Measurements from ENCODE around the gene ABCD4.
"Not testable (repeated sequence)": the region's sequence is repeated elsewhere in the genome, so short reads cannot be mapped to it uniquely, and the experiment has no call there.

The ABCD4 gene

DNA sequence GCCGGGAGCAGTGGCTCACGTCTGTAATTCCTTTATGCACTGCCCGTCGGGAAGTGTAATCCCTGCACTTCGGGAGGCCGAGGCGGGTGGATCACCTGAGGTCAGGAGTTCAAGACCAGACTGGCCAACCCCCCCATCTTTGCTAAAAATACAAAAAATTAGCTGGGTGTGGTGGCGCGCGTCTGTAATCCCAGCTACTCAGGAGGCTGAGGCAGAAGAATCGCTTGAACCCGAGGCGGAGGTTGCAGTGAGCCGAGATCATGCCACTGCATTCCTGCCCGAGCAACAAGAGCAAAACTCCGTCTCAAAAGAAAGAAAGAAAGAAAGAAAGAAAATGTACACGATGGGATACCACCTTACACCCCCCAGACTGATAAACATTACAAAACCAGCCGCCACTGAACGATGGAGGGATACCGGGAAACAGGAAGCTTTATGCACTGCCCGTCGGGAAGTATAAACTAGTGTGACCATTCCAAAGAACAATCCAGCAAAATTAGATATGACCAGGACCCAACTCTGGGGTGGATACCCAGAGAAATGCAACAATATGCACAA lies 1.1 kb downstream of the ABCD4 start:
- no peak for DNase-seq

DNA sequence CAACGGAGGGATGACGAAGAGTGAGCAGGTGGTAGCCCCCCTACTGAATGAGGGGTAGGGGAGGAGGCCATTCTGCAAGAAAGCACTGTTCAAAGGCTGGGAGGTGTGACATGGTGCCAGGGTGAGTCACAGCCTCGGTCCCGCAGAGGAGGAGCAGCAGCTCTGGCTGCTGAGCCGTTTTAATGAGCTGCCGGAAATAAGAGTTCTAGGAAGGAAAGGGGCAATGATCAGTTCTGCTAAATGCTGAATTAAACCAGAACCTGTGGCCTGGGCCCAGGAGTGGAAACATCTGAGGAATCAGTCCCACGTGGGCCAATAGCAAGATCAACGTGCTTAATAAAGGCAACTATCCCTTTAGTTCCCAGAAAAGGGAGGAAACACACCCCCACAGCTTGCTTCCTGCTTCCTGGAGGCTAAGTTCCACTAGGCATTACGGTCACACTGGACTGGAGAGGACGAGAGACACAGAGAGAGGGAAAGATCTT lies 3.6 kb downstream of the ABCD4 start:
- no peak for DNase-seq

DNA sequence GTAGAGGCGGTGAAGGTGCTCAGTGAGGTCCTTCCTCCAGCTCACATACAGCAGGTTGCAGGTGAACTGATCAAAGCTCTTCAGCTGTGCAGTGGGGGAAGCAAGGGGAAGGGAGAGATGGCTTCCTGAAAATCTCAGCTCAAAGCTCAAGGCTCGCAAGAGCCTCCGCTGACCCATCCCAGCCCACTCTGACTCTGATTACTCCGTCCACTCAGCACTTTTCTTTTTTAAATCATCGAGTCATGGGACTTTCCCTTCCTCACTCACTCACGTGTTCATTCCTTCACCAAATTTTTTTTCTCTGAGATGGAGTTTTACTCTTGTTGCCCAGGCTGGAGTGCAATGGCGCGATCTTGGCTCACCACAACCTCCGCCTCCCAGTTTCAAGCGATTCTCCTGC lies 4.7 kb downstream of the ABCD4 start:
- DNase-seq: no peak

DNA sequence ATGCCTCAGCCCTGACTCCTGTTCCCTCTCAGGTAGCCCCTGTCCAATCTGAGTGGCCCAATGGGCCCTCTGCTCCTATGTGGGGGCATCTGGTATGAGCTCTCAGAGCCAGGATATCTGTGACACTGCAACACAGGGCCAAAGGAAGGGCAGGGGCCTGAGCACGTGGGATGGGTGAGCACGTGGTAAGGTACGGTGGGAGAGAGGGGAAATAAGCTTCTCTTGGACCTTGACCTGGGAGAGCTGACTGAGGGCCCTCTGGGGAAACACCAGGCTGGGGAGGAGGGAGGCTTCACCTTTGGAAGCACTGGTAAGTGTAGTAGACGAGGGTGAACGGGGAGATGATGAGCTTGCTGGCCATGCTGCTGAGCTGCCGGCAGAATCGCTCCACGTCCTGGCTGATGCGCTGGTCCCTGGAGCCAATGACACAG lies 6.7 kb downstream of the ABCD4 start:
- no peak for DNase-seq

DNA sequence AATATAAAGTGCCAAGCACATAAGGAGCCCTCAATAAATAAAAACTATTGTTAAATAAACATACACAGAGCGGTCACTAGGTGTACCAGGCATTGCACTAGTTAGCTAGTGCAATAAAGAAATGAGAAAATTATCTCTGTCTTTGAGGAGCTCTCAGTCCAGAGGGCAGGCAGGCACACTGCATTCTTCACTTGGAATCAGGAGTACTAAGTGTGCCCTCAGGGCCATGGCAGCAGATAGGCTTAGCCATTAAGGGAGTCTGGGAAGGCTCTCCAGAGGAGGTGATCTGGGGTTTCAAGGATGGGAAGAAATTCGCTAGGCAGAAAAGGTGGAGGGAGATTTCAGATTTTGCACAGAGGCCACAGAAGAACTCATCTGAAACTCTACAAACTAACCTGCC lies 9.1 kb downstream of the ABCD4 start:
- DNase-seq: no peak

DNA sequence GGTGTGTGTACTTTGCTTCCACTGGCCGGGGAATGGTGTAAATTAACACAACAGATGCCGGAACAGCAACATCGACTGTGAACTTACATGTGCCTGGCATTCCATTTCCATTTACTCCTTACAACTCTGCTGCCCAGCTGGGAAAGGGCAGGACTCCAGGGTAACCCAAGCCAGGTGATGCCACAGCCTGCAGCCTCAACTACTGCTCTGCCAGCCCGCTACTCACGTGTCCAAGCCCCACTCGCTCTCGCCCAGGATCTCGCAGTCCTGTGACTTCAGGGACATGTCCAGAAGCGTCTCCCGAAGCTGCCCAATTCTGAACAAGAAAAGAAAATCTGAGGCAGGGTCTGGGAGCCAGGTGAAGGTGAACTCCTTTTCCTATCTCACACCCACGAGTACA lies 10.7 kb downstream of the ABCD4 start:
- no peak for DNase-seq

DNA sequence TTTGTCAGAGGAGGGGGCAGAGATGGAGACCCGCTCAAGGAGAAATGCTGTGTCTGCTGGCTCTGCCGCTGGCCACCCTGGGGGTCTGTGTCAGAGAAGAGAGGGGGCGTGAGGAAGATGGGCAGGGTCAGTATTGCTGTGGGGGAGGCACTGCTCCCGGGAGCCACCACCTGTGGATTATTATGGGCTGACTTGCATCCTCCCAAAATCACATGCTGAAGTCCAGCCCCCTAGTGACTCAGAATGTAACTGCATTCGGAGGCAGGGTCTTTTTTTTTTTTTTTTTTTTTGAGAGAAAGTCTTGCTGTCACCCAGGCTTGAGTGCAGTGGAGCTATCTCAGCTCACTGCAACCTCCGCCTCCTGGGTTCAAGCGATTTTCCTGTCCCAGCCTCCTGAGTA lies 12.3 kb downstream of the ABCD4 start:
- peak; percentile 31 for DNase-seq

DNA sequence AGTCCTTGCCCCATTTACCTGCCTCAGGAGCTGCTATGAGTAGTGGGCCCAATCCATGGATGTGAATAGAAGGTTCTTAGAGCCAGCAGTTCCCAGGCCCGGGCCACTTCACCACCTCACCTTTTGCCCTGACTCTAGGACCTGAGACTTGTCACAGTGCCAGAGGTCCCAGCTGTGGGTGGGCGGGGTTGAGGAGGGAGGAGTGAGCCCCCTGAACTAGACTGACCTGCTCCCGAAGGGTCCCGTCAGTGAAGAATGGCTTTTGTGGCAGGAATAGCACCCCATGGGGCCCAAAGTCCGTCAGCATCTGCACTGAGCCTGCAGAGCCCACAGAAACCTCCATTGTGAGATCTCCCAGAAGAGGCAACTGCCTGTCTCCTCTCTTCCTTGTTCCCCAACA lies 12.9 kb downstream of the ABCD4 start:
- no peak for DNase-seq

DNA sequence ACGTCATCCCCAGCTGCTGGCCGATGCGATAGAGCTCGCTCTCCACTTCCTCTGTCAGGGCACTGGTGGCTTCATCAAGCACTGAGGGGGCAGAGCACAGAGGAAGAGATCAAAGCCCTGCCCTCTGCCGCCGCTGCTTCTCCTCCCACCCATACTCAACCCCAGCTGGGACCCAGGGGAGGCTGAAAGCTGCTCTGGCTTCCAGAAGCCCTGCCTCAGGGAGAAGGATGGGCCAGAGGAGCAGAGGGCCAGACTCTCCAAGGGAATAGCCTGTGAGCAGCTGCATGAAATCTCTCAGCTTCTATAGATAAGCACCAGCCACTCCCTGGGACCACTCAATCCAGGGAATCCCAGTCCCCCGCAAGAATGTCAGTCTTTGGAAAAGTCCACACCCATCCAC lies 16.0 kb downstream of the ABCD4 start:
- DNase-seq: no peak

DNA sequence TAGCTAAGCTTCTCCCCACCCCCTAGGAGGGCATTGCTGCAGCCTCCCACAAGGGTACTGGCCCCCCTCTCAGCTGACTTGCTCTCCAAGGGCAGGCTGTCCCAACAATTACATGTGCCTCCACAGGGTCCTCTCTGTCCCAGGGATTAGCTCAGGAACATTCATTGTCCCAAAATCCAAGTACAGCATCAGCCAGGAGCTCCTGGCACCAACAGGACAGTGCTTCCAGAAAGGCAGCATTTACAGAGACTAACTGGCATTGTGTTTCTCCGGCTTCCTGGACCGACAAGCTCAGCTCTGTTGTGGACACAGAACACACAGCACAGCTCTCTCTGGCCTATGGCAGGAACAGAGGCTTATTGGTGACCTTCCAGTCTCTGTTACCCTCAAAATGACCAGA lies 21.7 kb downstream of the ABCD4 start:
- no peak for DNase-seq

DNA sequence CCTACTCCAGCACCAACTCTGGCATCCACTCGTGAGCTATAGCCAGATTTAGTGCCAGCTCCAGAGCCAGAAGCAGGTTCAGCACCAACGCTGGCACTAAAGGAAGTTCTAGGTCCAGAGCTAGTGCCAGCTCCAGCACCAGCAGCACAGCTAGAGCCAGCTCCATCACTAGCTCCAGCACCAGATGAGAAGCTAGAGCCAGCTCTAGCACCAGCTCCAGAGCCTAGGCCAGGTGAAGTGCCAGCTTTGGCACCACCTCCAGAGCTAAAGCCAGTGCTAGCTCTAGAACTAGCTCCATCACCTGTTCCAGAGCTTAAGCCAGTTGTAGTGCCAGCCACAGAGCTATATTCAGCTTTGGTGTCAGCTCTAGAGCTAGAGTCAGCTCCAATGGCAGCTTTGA lies 24.7 kb downstream of the ABCD4 start:
- no peak for DNase-seq

DNA sequence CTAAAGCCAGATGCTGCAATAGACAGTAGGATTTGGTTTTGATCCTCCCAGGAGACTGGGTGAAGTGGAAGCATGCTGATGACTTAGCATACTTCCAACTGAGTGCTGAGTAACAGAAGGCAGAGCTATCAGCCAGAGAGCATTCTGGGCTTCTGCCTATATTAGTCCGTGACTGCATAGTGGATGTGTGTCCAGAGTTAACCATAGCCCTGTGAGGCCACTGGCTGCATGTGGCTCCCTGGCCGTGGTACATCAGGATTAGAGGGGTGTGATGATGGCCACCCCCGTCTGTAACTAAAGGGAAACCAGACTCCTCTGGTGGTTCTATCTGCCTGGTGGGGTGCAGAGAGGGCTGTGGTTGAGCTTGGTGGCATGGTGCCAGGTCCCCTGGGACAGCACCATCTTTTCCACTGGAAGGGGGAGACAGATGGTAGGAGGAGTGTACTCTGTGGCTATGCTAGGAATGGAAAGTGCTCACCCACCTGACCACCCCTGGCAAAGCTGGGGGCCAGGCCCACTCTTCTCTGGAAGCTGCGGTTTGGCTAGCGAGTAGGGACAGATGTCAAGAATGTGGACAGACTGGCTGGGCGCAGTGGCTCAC lies 27.4 kb downstream of the ABCD4 start:
- no peak for DNase-seq

DNA sequence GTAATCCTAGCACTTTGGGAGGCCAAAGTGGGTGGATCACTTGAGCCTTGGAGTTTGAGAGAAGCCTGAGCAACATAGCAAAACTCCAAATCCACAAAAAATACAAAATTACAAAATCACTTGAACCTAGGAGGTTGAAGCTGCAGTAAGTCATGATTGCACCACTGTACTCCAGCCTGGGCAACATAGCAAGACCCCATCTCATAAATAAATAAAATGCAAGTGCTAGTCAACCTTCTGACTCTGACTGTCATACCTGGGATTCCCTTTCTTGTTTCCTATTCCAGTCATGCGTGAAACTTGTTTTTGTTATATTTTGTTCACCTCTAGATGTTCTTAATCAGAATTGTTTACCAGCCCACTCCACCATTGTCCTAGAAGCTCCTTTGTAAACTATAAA lies 31.4 kb downstream of the ABCD4 start:
- DNase-seq: no peak

DNA sequence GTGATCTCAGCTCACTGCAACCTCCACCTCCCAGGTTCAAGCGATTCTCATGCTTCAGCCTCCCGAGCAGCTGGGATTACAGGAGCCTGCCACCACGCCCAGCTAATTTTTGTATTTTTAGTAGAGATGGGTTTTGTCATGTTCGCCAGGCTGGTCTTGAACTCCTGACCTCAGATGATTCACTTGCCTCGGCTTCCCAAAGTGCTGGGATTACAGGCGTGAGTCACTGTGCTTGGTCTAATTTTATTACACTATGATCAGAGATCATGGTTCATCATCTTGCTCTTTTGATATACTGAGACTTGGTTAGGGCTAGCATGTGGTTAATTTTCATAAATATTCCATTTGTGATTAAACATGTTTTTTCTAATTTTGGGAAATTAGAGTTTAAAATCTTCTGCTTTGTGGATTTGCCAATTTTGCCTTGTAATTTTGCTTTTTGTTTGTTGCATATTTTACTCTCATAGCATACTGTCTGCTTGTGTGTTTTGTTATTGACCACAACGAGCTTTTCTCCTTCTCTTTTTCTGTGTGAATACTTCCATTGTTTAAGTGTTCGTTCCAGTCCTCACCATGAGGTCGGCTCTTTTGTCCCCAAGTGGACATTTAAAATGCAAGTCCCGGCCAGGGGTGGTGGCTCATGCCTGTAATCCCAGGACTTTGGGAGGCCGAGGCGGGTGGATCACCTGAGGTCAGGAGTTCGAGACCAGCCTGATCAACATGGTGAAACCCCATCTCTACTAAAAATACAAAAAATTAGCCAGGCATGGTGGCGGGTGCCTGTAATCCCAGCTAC lies 32.2 kb downstream of the ABCD4 start:
- DNase-seq: not testable (repeated sequence)

DNA sequence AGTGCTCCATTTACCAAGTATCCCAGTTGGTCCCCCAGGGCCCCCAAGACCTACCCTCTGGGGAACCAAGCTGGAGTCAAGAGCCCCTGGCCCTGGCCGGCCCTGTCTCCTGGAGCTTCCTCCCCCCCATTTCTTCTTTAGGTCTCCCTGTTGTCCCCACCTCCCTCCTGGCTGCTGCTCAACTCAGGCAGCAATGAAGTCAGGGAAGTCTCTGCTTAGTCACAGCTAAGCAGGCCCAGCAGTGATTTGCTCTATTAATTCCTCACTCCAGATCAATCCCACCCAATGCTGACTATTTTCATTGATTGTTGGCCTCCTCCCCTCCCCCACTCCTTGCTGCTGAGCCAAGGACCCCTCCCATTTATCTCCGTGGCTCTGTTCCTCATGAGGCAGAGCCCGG lies 35.1 kb downstream of the ABCD4 start:
- no peak for DNase-seq

DNA sequence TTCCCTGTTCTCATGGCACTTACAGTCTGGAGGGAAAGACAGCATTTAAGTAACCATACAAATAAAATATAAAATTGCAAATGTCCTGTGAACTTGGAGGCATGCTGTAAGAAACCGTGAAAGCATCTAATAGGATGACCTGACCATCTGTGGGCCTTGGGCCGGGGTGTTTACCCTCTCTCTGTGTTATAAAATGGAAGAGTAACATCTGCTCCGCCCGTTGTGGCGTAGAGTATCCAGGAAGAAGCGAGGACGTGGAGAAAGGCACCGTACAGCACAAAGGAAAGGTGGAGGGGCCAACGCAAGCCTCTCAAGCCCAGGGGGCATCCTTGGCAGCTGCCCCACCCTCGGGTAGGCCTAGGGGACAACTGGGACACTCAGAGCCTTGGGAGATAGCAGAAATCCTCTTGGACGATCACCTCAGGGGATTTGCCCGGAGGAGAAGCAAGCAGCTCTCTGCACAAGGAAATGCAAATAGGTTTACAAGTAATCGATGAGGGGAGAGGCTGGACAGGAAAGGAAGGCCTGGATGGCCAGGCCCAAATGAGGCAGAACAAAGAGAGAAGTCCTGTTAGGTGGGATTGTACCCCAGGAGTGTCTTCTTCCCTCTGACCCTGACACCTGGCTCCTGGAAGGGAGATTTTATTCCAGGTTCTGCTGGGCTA lies 37.3 kb downstream of the ABCD4 start:
- DNase-seq: no peak

DNA sequence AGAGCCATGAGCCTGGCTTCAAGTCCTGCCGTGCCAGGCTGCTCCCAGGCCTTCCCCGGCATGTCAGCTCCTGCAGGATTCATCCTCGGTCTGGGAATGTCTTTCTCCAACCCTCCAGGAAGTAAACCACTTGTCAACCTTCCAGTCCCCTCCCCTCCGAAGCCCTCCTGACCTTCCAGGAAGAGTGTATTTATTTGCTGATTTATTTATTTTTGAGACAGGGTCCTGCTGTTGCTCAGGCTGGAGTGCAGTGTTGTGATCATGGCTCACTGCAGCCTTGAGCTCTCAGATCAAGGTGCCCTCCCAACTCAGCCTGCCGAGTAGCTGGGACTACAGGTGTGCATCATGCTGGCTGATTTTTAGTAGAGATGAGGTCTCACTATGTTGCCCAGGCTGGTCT lies 38.8 kb downstream of the ABCD4 start:
- DNase-seq: no peak

DNA sequence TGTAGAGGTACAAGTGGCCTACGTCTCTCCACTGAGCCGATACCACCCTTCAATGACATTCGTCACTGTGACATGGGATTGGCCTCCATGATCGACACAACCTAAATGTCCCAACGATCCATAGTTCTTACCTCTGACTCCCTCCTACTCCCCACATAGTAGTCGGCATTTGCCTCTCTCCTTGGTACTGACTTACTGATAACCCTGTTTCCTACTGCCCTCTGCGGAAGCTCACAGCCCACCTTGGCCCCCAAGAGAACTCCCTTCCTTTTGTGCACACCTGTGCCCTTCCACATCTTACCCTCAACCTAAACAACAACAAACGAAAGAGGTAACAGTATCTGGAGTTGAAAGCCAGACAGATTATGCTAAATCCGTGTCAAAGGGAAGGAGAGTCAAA lies 39.6 kb downstream of the ABCD4 start:
- DNase-seq: no peak

DNA sequence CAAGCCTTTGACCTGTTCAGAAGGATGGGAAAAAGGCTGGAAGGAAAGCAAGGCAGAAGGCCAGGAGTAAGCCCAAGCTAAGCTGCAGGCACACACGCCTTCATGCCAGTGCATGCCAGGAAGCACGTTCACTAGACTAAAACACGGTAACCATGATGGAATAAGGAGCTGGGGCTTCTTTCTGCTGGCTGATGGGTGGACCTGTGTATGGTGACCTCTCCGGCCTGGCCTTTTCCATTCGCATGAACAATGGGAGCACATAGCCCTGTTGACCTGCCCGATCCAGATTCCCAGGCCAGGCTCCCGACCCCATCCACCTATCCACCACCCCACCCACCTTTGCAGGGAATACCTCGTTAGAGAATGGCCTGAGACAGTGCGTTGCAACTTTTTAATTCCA lies 40.7 kb downstream of the ABCD4 start:
- DNase-seq: no peak

DNA sequence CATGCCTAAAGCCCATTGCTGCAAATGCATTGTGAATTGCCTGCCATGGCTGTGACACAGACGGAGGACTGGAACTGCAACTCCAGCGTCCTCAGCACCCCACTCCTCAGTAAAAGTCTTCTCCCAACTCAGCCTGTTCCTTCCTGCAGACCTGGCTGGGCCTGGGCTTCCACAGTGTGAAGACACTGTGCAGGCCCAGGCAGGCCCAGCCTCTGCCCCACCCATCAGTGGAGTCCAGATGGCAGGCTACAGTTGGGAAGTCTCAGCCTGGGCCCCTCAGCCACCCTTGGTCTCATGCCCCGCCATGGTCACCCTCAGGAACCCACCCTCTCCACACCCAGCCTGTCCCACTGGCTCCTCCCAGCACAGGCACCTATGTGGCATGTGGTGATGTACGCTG lies 41.4 kb downstream of the ABCD4 start:
- no peak for DNase-seq

DNA sequence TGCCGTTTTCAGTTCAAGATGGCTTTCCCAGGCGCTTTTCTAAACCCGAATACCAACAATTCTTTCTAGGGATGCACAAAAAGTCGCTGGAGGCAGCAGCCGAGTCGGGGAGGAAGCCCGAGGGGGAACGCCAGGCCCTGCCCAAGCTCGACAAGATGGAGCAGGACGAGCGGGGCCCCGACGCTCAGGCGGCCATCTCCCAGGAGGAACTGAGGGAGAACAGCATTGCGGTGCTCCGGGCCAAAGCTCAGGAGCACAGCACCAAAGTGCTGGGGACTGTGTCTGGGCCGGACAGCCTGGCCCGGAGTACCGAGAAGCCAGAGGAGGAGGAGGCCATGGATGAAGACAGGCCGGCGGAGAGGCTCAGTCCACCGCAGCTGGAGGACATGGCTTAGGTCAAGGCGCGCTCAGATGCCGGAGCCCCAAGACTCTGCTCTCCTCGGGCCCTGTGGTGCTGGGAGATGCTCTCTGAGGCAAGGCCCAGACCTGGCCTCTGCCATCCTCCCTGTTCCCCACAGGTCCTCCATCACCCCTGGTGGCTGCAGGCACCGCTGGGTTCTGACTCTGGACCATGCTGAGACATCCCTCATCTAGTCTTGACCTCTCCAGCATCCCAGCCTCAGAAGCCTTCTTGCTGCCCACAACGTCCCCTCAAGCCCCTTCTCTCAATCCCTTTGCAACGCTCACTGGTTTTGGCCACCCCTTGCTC lies 42.1 kb downstream of the ABCD4 start:
- DNase-seq: no peak

DNA sequence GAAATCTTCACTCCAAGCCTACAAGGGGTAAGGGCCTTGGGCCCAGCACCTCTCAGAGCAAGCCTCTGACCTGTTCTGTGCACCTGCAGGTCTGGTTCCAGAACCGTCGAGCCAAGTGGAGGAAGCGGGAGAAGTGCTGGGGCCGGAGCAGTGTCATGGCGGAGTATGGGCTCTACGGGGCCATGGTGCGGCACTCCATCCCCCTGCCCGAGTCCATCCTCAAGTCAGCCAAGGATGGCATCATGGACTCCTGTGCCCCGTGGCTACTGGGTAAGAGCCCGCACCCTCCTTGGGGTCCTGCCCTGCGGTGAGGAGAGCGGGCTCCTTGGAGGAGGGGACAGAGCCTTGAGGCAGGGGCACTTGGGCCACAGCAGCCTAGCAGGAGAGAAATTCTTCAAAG lies 43.2 kb downstream of the ABCD4 start:
- no peak for DNase-seq

DNA sequence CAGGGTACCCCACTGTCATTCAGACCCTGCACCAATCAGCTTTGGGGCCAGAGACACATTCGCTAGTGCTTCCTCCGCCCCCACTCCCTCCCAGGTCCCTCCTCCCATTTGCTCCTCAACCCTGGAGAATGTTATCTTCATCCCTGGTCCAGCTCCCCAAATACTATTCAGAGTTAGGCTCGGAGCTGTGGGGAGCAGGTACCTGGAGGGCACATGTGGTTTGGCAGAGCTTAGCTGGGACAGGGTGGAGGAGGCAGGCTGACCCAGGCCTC lies 44.0 kb downstream of the ABCD4 start:
- DNase-seq: no peak
